GM23248 (cell line): ENCODE data around the gene POMGNT2. TPM values are rescaled to one million over a fixed set of nuclear protein-coding genes. Genes with fewer than 3 reads are reported as not detected.

Experiments
- DNase-seq: peaks from one replicate; pipeline ENCODE4 v3.0.0-alpha.2; 2015
- H2AFZ ChIP-seq: fragments of 200-600 bp; sonication (generic); 2 replicates; pipeline ENCODE4 v1.6.1; 2016; ENCODE audit warnings: antibody characterized with exemption
- H3F3A ChIP-seq: fragments of 200-600 bp; sonication (generic); 2 replicates; pipeline ENCODE4 v1.6.1; 2016; ENCODE audit warnings: mild to moderate bottlenecking, antibody characterized with exemption, mixed run types; ENCODE audit not compliant: insufficient read depth
- H3K27ac ChIP-seq: fragments of 200-600 bp; sonication (generic); 2 replicates; pipeline ENCODE4 v1.5.1; 2016; ENCODE audit warnings: mild to moderate bottlenecking
- H3K27me3 ChIP-seq: fragments of 200-600 bp; sonication (generic); replicated peaks from 2 replicates; pipeline ENCODE4 v1.6.1; 2016; ENCODE audit warnings: mild to moderate bottlenecking; ENCODE audit not compliant: insufficient read depth
- H3K36me3 ChIP-seq: fragments of 200-600 bp; sonication (generic); 2 replicates; pipeline ENCODE4 v1.6.1; 2016; ENCODE audit warnings: low read depth, mild to moderate bottlenecking
- H3K4me1 ChIP-seq: fragments of 200-600 bp; sonication (generic); 2 replicates; pipeline ENCODE4 v1.6.1; 2016; ENCODE audit warnings: mild to moderate bottlenecking; ENCODE audit not compliant: insufficient read depth
- H3K4me2 ChIP-seq: fragments of 200-600 bp; sonication (generic); one replicate; pipeline ENCODE4 v1.6.1; 2016; ENCODE audit warnings: mild to moderate bottlenecking; ENCODE audit not compliant: unreplicated experiment
- H3K4me3 ChIP-seq: fragments of 200-600 bp; sonication (generic); 2 replicates; pipeline ENCODE4 v1.5.1; 2016; ENCODE audit warnings: mild to moderate bottlenecking
- H3K79me2 ChIP-seq: fragments of 200-600 bp; sonication (generic); 2 replicates; pipeline ENCODE4 v1.6.1; 2016; ENCODE audit warnings: mild to moderate bottlenecking; ENCODE audit not compliant: insufficient read depth
- H3K9ac ChIP-seq: fragments of 200-600 bp; sonication (generic); 2 replicates; pipeline ENCODE4 v1.6.1; 2016; ENCODE audit warnings: mild to moderate bottlenecking
- H3K9me2 ChIP-seq: fragments of 200-600 bp; sonication (generic); 2 replicates; pipeline ENCODE4 v1.6.1; 2016; ENCODE audit warnings: mixed run types, mild to moderate bottlenecking, moderate library complexity; ENCODE audit not compliant: insufficient read depth
- H3K9me3 ChIP-seq: fragments of 200-600 bp; sonication (generic); one replicate; pipeline ENCODE4 v1.6.1; 2017; ENCODE audit warnings: low read depth
- H4K20me1 ChIP-seq: fragments of 200-600 bp; sonication (generic); 2 replicates; pipeline ENCODE4 v1.6.0; 2016; ENCODE audit not compliant: insufficient read depth
- EZH2 ChIP-seq: fragments of 200-600 bp; sonication (generic); IDR thresholded peaks from 2 replicates; pipeline ENCODE4 v1.6.1; 2018; ENCODE audit warnings: antibody characterized with exemption, mild to moderate bottlenecking; ENCODE audit not compliant: insufficient read depth, poor library complexity, severe bottlenecking
- EZH2phosphoT487 ChIP-seq: fragments of 200-600 bp; sonication (generic); IDR thresholded peaks from 2 replicates; pipeline ENCODE4 v1.6.1; 2018; ENCODE audit warnings: antibody characterized with exemption, moderate library complexity, mild to moderate bottlenecking, low read depth; ENCODE audit not compliant: insufficient read depth
- WGBS, 2 experiments: methylation state at CpG; one replicate each; pipeline ENCODE4 v1.1.6; 2015 to 2017; ENCODE audit warnings: low lambda C conversion rate in 2 of 2, low coverage in 1 of 2; ENCODE audit errors: missing lambda C conversion rate in 2 of 2; 5-methylcytosine and 5-hydroxymethylcytosine counted together
- in situ Hi-C: fragments of 300-500 bp; cut with MboI; formaldehyde crosslinking; loops from 2 replicates; pipeline ENCODE4 v1.15.0; 2020
- polyA plus RNA-seq: library from polyadenylated mRNA; unstranded; fragments of >200 nt; fragmentation: Nextera tagmentation; extraction: Ambion mirVana; gene quantifications from 2 replicates; pipeline ENCODE4 v1.2.1, GENCODE V29; 2016
- total RNA-seq: library from RNA; depleted of rRNA; stranded (reverse); fragments of >200 nt; shearing (Covaris generic); gene quantifications from 2 replicates; pipeline ENCODE4 v1.2.3, GENCODE V29; 2014

POMGNT2 gene
- total and polyA plus RNA-seq, 2 experiments from 2014 or later: 10.6 to 11.6 TPM

DNA sequence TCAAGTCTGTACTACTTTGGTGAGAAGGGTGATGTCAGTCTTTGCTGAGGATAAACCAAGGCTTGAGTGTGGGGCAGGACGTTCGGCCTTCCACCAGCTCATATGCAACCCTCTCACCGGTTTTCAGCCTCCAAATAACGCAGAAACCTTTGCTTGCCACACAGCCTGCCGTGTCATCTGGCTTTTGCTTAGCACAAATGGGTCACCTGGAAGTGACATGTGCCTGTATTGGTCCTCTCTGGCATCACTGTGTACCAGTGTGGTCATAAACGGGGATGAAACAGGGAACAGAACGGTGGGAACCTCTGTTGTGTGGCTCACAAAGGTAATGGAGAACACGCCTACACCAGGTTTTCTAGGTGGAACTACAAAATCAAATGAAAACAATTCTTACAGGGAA is 7.1 kb downstream of the POMGNT2 start:
- no peaks in the 10 kb centered on the region for H3F3A ChIP-seq
- TF ChIP-seq EZH2phosphoT487: no peak
- no peaks in the 10 kb centered on the region for H4K20me1 ChIP-seq
- no peaks in the 10 kb centered on the region for H3K79me2 ChIP-seq
- no peaks in the 10 kb centered on the region for H3K9me2 ChIP-seq
- 81 to 82% methylated on average over 8 of the region's 8 CpGs for WGBS, 2 experiments
- DNase-seq: no peak
- in situ Hi-C loops: no loop called here
- no peaks in the 10 kb centered on the region for H3K27me3 ChIP-seq
- no peak overlapping the region for H3K4me2 ChIP-seq
- no peak overlapping the region for H2AFZ ChIP-seq
- no peak overlapping the region for H3K9ac ChIP-seq
- no peaks in the 10 kb centered on the region for H3K36me3 ChIP-seq
- no peak overlapping the region for H3K4me3 ChIP-seq
- H3K4me1 ChIP-seq: no peaks in the 10 kb centered on the region
- H3K9me3 ChIP-seq: no peaks in the 10 kb centered on the region
- no peak overlapping the region for H3K27ac ChIP-seq

DNA sequence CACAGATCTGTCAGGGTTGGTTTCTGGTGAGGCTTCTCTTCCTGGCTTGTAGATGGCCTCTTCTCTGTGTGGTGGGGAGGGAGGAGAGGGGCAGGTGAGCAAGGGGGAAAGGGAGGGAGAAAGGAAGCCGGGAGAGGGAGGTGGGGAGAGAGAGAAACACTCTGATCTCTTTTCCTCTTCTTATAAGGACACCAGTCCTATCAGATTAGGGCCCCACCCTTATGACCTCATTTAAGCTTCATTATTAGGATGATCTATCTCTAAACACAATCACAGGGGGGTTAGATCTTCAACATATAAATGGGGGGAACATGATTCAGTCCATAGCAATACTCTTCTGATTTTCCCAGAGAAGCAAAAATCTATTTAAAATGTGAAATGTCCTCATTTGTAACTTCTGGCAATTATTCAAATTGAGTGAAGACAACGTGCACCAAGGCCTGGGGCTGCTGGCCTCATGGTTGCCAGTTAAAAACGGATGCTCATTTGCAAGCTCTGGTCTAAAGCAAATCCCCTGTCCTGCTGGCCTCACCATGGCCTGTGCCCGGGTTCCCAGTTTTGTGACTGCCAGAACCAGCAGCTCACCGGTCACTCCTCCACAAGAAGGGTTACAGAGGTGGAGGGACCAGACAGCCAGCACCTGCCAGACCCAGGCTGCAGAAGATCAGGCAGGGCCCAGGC is 8.3 kb downstream of the POMGNT2 start:
- Histone ChIP-seq H3K9me3 (no peaks in the 10 kb centered on the region), H3K9me2 (no peaks in the 10 kb centered on the region), H3K27me3 (no peaks in the 10 kb centered on the region), H3K4me1 (no peaks in the 10 kb centered on the region), H3F3A (no peaks in the 10 kb centered on the region), H3K79me2 (no peaks in the 10 kb centered on the region), H2AFZ (no peak overlapping the region), H3K4me3 (no peak overlapping the region), H3K36me3 (no peaks in the 10 kb centered on the region), H3K27ac (no peak overlapping the region), H3K4me2 (no peak overlapping the region), H4K20me1 (no peaks in the 10 kb centered on the region), H3K9ac (no peak overlapping the region)
- in situ Hi-C loops: no loop called here
- TF ChIP-seq EZH2: no peak
- no peak for TF ChIP-seq EZH2phosphoT487
- 55 to 60% methylated on average over 4 to 5 of the region's 5 CpGs for WGBS, 2 experiments
- no peak for DNase-seq

DNA sequence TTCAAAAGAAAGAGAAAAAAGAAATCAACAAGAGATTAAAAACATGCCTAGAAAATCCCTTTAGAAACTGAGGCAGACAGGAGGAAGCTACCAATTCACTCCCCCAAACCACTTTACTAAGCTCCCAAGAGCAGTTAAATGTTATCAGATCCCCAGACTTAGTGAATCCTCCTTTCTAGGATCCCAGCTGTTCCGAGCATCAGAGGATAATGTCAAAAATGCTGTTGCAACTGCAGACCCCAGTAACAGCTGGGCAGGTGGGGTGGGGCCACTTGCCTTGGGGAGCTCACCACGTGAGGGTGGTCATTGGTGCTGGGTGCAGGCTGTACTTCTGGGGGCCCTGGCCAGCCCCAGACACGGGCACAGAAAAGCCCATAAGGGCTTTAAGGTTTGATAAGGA is 9.1 kb downstream of the POMGNT2 start:
- no peaks in the 10 kb centered on the region for H3K9me3 ChIP-seq
- in situ Hi-C loops: no loop called here
- H3K79me2 ChIP-seq: no peaks in the 10 kb centered on the region
- no peak overlapping the region for H3K9ac ChIP-seq
- H3K27me3 ChIP-seq: no peaks in the 10 kb centered on the region
- no peak overlapping the region for H2AFZ ChIP-seq
- H3K36me3 ChIP-seq: no peaks in the 10 kb centered on the region
- WGBS, 2 experiments: 59 to 75% methylated on average over 3 of the region's 3 CpGs
- DNase-seq: no peak
- H3K27ac ChIP-seq: no peak overlapping the region
- H3K4me1 ChIP-seq: no peaks in the 10 kb centered on the region
- H3K4me3 ChIP-seq: no peak overlapping the region
- no peaks in the 10 kb centered on the region for H3K9me2 ChIP-seq
- no peaks in the 10 kb centered on the region for H3F3A ChIP-seq
- H4K20me1 ChIP-seq: no peaks in the 10 kb centered on the region
- H3K4me2 ChIP-seq: no peak overlapping the region
- TF ChIP-seq EZH2phosphoT487: no peak
- no peak for TF ChIP-seq EZH2

DNA sequence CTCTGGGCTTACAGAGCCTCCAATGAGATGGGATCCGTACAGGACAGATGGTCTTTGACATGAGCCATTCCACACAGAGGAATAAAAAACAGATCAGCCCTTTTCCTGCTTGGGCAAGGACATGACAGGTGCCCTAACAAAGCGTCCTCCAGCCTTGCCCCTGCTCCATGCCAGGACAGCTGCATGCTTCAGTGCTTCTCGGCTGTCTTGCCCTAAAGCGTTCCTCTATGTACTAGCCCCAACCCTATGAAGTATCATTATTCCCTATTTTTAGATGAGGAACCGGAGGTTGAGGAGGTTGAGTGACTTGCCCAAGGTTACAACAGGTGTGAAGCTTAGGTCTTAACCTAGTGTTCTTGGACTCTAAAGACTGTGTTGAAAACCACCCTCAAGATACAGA is 10.5 kb downstream of the POMGNT2 start:
- no peaks in the 10 kb centered on the region for H3F3A ChIP-seq
- no peaks in the 10 kb centered on the region for H4K20me1 ChIP-seq
- DNase-seq: no peak
- H3K79me2 ChIP-seq: no peaks in the 10 kb centered on the region
- H3K9me2 ChIP-seq: no peaks in the 10 kb centered on the region
- in situ Hi-C loops: no loop called here
- H3K9ac ChIP-seq: no peak overlapping the region
- H3K4me2 ChIP-seq: no peak overlapping the region
- no peak overlapping the region for H2AFZ ChIP-seq
- H3K27me3 ChIP-seq: no peaks in the 10 kb centered on the region
- no peak for TF ChIP-seq EZH2
- no peak for TF ChIP-seq EZH2phosphoT487
- no peak overlapping the region for H3K4me3 ChIP-seq
- no peaks in the 10 kb centered on the region for H3K36me3 ChIP-seq
- no peaks in the 10 kb centered on the region for H3K9me3 ChIP-seq
- H3K4me1 ChIP-seq: no peaks in the 10 kb centered on the region
- 80% methylated on average over 5 of the region's 5 CpGs for WGBS, 2 experiments
- no peak overlapping the region for H3K27ac ChIP-seq

DNA sequence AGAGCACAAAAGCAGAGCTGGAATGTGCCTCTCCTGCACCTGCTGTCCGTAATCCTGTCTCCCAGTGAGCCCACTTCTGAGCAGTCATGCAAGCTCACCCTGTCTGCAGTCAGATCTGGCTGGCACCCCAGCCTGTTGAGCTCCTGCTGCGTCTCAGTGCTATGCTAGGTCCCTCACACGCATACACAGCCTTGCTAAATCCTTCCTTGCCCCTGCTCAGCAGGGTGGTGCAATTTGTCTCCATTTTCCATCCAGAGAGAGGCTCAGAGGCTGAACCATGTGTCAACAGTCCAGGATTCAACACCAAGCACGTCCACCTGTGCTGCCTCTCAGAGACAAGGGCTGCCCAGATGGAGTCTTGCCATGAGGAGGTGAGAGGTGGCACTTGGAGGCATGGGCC is 11.0 kb downstream of the POMGNT2 start:
- DNase-seq: no peak
- Histone ChIP-seq H3K27ac (no peak overlapping the region), H3K4me3 (no peak overlapping the region), H4K20me1 (no peaks in the 10 kb centered on the region), H3K9me3 (no peaks in the 10 kb centered on the region), H2AFZ (no peak overlapping the region), H3K4me1 (no peaks in the 10 kb centered on the region), H3K79me2 (no peaks in the 10 kb centered on the region), H3K27me3 (no peaks in the 10 kb centered on the region), H3K36me3 (no peaks in the 10 kb centered on the region), H3F3A (no peaks in the 10 kb centered on the region), H3K9ac (no peak overlapping the region), H3K4me2 (no peak overlapping the region), H3K9me2 (no peaks in the 10 kb centered on the region)
- in situ Hi-C loops: no loop called here
- TF ChIP-seq EZH2phosphoT487 (no peak), EZH2 (no peak)
- 79 to 90% methylated on average over 4 of the region's 4 CpGs for WGBS, 2 experiments
